H1 (cell line): ENCODE data around the gene NCAM1. TPM values are rescaled to one million over a fixed set of nuclear protein-coding genes. Genes with fewer than 3 reads are reported as not detected.

Experiments used
- CTCF ChIA-PET: fragments of 300-600 bp; sonication (Branson Sonifier 250); formaldehyde crosslinking; loops from one replicate; lab custom pipeline; 2021; ENCODE audit not compliant: partially characterized antibody; lab: Charles Lee
- POLR2A ChIA-PET: fragments of 300-600 bp; sonication (Branson Sonifier 250); formaldehyde crosslinking; loops from one replicate; lab custom pipeline; 2021; ENCODE audit warnings: inconsistent platforms; ENCODE audit not compliant: partially characterized antibody; lab: Charles Lee
- DNase-seq, 2 experiments: peaks; one replicate each; pipeline versions ENCODE4 v3.0.0 to v3.0.0-alpha.2; 2010 to 2022; ENCODE audit warnings: low spot score in 2 of 2, low read depth in 1 of 2, mixed read lengths in 1 of 2
- FAIRE-seq: peaks from 2 replicates; lab custom pipeline; 2011; peaks lifted over from hg19 to GRCh38; lab: Jason Lieb, UNC
- H2AFZ ChIP-seq: 2 replicates; pipeline ENCODE4 v1.8.1; 2012; ENCODE audit warnings: low read length, inconsistent platforms
- H2AK5ac ChIP-seq: 2 replicates; pipeline ENCODE4 v1.6.1; 2013; ENCODE audit warnings: low read depth, low read length
- H2BK120ac ChIP-seq: replicated peaks from 2 replicates; pipeline ENCODE3; 2013; ENCODE audit warnings: low read depth, low read length, inconsistent platforms
- H2BK12ac ChIP-seq: 2 replicates; pipeline ENCODE4 v1.6.1; 2013; ENCODE audit warnings: low read depth, low read length
- H2BK15ac ChIP-seq: 2 replicates; pipeline ENCODE4 v1.6.1; 2013; ENCODE audit warnings: low read length
- H2BK20ac ChIP-seq: 2 replicates; pipeline ENCODE4 v1.6.1; 2013; ENCODE audit warnings: low read length
- H2BK5ac ChIP-seq: 2 replicates; pipeline ENCODE4 v1.6.1; 2013; ENCODE audit warnings: low read depth, low read length
- H3K14ac ChIP-seq: 2 replicates; pipeline ENCODE4 v1.6.1; 2013; ENCODE audit warnings: inconsistent platforms; ENCODE audit not compliant: insufficient read length
- H3K18ac ChIP-seq: 2 replicates; pipeline ENCODE4 v1.6.1; 2013; ENCODE audit warnings: low read length; ENCODE audit errors: extremely low read depth
- H3K23ac ChIP-seq: 2 replicates; pipeline ENCODE4 v1.6.1; 2013; ENCODE audit warnings: inconsistent platforms; ENCODE audit not compliant: insufficient read length
- H3K23me2 ChIP-seq: 2 replicates; pipeline ENCODE4 v1.6.1; 2013; ENCODE audit warnings: low read depth, low read length
- H3K27ac ChIP-seq: 2 replicates; pipeline ENCODE4 v1.6.1; 2011; ENCODE audit warnings: low read depth, low read length, inconsistent platforms
- H3K27me3 ChIP-seq, 4 experiments: replicated peaks in 1 of 4; 1 replicate in 1 of 4; 2 replicates in 3 of 4; pipeline versions ENCODE4 v1.6.1 to v1.8.1; 2011 to 2013; ENCODE audit warnings: low read length in 3 of 4, mild to moderate bottlenecking in 3 of 4, inconsistent platforms in 2 of 4, mixed read lengths in 2 of 4, moderate library complexity in 1 of 4; ENCODE audit not compliant: control insufficient read depth in 3 of 4, insufficient read depth in 3 of 4; ENCODE audit errors: extremely low read depth in 1 of 4
- H3K36me3 ChIP-seq, 4 experiments: 2 replicates each; pipeline versions ENCODE4 v1.6.1 to v1.8.1; 2011 to 2013; ENCODE audit warnings: mild to moderate bottlenecking in 4 of 4, low read length in 3 of 4, moderate library complexity in 2 of 4, control low read depth in 1 of 4, inconsistent platforms in 1 of 4; ENCODE audit not compliant: insufficient read depth in 4 of 4, control insufficient read depth in 2 of 4
- H3K4ac ChIP-seq: replicated peaks from 2 replicates; pipeline ENCODE3; 2013; ENCODE audit warnings: low read length, low read depth, mixed read lengths, inconsistent platforms; ENCODE audit not compliant: insufficient read length
- H3K4me1 ChIP-seq, 4 experiments: replicated peaks in 1 of 4; 1 replicate in 1 of 4; 2 replicates in 3 of 4; pipeline versions ENCODE4 v1.6.1 to v1.8.1; 2011 to 2013; ENCODE audit warnings: low read length in 3 of 4, inconsistent platforms in 2 of 4, mixed read lengths in 1 of 4; ENCODE audit not compliant: insufficient read depth in 4 of 4, control insufficient read depth in 3 of 4
- H3K4me2 ChIP-seq, 2 experiments: 2 replicates each; pipeline versions ENCODE4 v1.6.1 to v1.8.1; 2011 to 2013; ENCODE audit warnings: low read depth in 2 of 2, low read length in 2 of 2, control low read depth in 1 of 2, inconsistent platforms in 1 of 2, mild to moderate bottlenecking in 1 of 2; ENCODE audit not compliant: insufficient read depth in 1 of 2
- H3K4me3 ChIP-seq, 4 experiments: fragments of 200-600, 300-600 bp in 1 of 4; sonication (generic), shearing (Covaris generic), sonication (Bioruptor Twin) in 1 of 4; 2 replicates each; pipeline versions ENCODE4 v1.5.1 to v1.8.1; 2011 to 2016; ENCODE audit warnings: low read length in 4 of 4, low read depth in 3 of 4, control low read depth in 2 of 4, inconsistent platforms in 2 of 4, mild to moderate bottlenecking in 2 of 4, mixed read lengths in 1 of 4, moderate library complexity in 1 of 4; ENCODE audit not compliant: insufficient read depth in 2 of 4; ENCODE audit errors: extremely low read depth in 1 of 4
- H3K56ac ChIP-seq: replicated peaks from 2 replicates; pipeline ENCODE3; 2013; ENCODE audit warnings: low read depth, mild to moderate bottlenecking, mixed read lengths, low read length, inconsistent platforms; ENCODE audit not compliant: insufficient read length
- H3K79me1 ChIP-seq: 2 replicates; pipeline ENCODE4 v1.6.1; 2013; ENCODE audit warnings: low read depth, low read length, control low read depth
- H3K79me2 ChIP-seq, 2 experiments: 2 replicates each; pipeline versions ENCODE4 v1.6.1 to v1.8.1; 2012 to 2013; ENCODE audit warnings: low read length in 2 of 2, mild to moderate bottlenecking in 2 of 2, inconsistent platforms in 1 of 2; ENCODE audit not compliant: insufficient read depth in 2 of 2, control insufficient read depth in 1 of 2
- H3K9ac ChIP-seq, 4 experiments: replicated peaks in 1 of 4; 1 replicate in 1 of 4; 2 replicates in 3 of 4; pipeline versions ENCODE4 v1.6.1 to v1.8.1; 2011 to 2013; ENCODE audit warnings: low read depth in 3 of 4, low read length in 3 of 4, control low read depth in 2 of 4, mild to moderate bottlenecking in 2 of 4, moderate library complexity in 2 of 4, inconsistent platforms in 1 of 4; ENCODE audit errors: extremely low read depth in 1 of 4
- H3K9me3 ChIP-seq, 2 experiments: 2 replicates each; pipeline versions ENCODE4 v1.6.1 to v1.8.1; 2012 to 2013; ENCODE audit warnings: mild to moderate bottlenecking in 2 of 2, moderate library complexity in 2 of 2, control low read depth in 1 of 2, inconsistent platforms in 1 of 2, low read depth in 1 of 2, low read length in 1 of 2, mixed read lengths in 1 of 2; ENCODE audit not compliant: insufficient read depth in 2 of 2
- H4K20me1 ChIP-seq, 2 experiments: replicated peaks in 1 of 2; 2 replicates each; pipeline versions ENCODE3 to v1.8.1; 2011 to 2013; ENCODE audit warnings: inconsistent platforms in 2 of 2, low read length in 2 of 2, mild to moderate bottlenecking in 1 of 2; ENCODE audit not compliant: insufficient read depth in 2 of 2, control insufficient read depth in 1 of 2
- H4K5ac ChIP-seq: 2 replicates; pipeline ENCODE4 v1.6.1; 2013; ENCODE audit warnings: low read length, low read depth, mixed read lengths, inconsistent platforms; ENCODE audit not compliant: insufficient read length
- H4K8ac ChIP-seq: 2 replicates; pipeline ENCODE4 v1.8.0; 2013; ENCODE audit warnings: mild to moderate bottlenecking, moderate library complexity, low read length, inconsistent platforms; ENCODE audit not compliant: insufficient read depth; ENCODE audit errors: extremely low read depth
- H4K91ac ChIP-seq: replicated peaks from 2 replicates; pipeline ENCODE3; 2013; ENCODE audit warnings: low read length, mixed read lengths, inconsistent platforms; ENCODE audit not compliant: insufficient read length
- CBX8 ChIP-seq: fragments of 300-800, 300-1000 bp; sonication (generic); IDR thresholded peaks from 2 replicates; pipeline ENCODE4 v1.7.1; 2016; ENCODE audit warnings: low read depth, low read length, borderline replicate concordance
- HDAC2 ChIP-seq, 2 experiments: fragments of 300-600 bp in 1 of 2; sonication (generic) in 1 of 2; IDR thresholded peaks; 2 replicates each; pipeline ENCODE4 v1.6.1; 2011 to 2012; ENCODE audit warnings: low read depth in 2 of 2, low read length in 2 of 2, mild to moderate bottlenecking in 2 of 2, moderate library complexity in 2 of 2, borderline replicate concordance in 1 of 2, inconsistent platforms in 1 of 2
- KDM1A ChIP-seq: fragments of 200-600, 300-600 bp; sonication (generic); IDR thresholded peaks from 2 replicates; pipeline ENCODE4 v1.7.1; 2016; ENCODE audit warnings: mild to moderate bottlenecking, low read length, borderline replicate concordance
- KDM4A ChIP-seq: IDR thresholded peaks from one replicate; pipeline ENCODE4 v1.7.1; 2012; ENCODE audit warnings: low read depth, mild to moderate bottlenecking, moderate library complexity, low read length, inconsistent platforms; ENCODE audit not compliant: severe bottlenecking
- NANOG ChIP-seq: IDR thresholded peaks from 2 replicates; pipeline ENCODE4 v1.6.1; 2011; ENCODE audit warnings: low read length, low read depth, mild to moderate bottlenecking, inconsistent platforms; ENCODE audit not compliant: insufficient read depth, poor library complexity, severe bottlenecking
- PHF8 ChIP-seq: fragments of 200-600 bp; sonication (generic); conservative IDR thresholded peaks from 2 replicates; pipeline ENCODE4 v1.7.1; 2012; ENCODE audit warnings: low read depth, mild to moderate bottlenecking, inconsistent platforms, low read length, moderate library complexity
- POLR2AphosphoS5 ChIP-seq: IDR thresholded peaks from 2 replicates; pipeline ENCODE4 v1.6.1; 2011; ENCODE audit warnings: low read depth, low read length
- RAD21 ChIP-seq, 2 experiments: IDR thresholded peaks in 1 of 2; conservative IDR thresholded peaks in 1 of 2; 2 replicates each; pipeline ENCODE4 v1.6.1; 2011; ENCODE audit warnings: low read depth in 2 of 2, low read length in 2 of 2, improper control_type of control experiment in 1 of 2, inconsistent platforms in 1 of 2, mild to moderate bottlenecking in 1 of 2, moderate library complexity in 1 of 2
- SAP30 ChIP-seq: fragments of 300-600 bp; sonication (generic); IDR thresholded peaks from 2 replicates; pipeline ENCODE4 v1.7.1; 2012; ENCODE audit warnings: low read length, moderate library complexity, mild to moderate bottlenecking, inconsistent platforms; ENCODE audit not compliant: insufficient read depth, insufficient replicate concordance
- SIRT6 ChIP-seq: IDR thresholded peaks from one replicate; pipeline ENCODE4 v1.7.1; 2012; ENCODE audit warnings: low read length, inconsistent platforms
- SIX5 ChIP-seq: IDR thresholded peaks from 2 replicates; pipeline ENCODE4 v1.6.1; 2011; ENCODE audit warnings: mild to moderate bottlenecking, low read depth, low read length
- SP4 ChIP-seq: IDR thresholded peaks from 2 replicates; pipeline ENCODE4 v1.6.1; 2012; ENCODE audit warnings: low read length, inconsistent platforms
- TBP ChIP-seq: IDR thresholded peaks from 2 replicates; pipeline ENCODE4 v1.6.1; 2011; ENCODE audit warnings: low read depth, low read length, improper control_type of control experiment
- YY1 ChIP-seq: IDR thresholded peaks from 2 replicates; pipeline ENCODE4 v1.6.1; 2011; ENCODE audit warnings: low read depth, mild to moderate bottlenecking, low read length
- WGBS, 2 experiments: shearing (Covaris generic) in 1 of 2; methylation state at CpG; one replicate each; pipeline versions ENCODE4 v1.1.6 to v1.1.7; 2013 to 2015; ENCODE audit warnings: low lambda C conversion rate in 2 of 2, mixed read lengths in 2 of 2, inconsistent platforms in 1 of 2, low coverage in 1 of 2, missing lambda C conversion rate in 1 of 2; ENCODE audit not compliant: insufficient replicate concordance in 2 of 2, insufficient coverage in 1 of 2, insufficient read length in 1 of 2; ENCODE audit errors: extremely low coverage in 1 of 2, missing lambda C conversion rate in 1 of 2; 5-methylcytosine and 5-hydroxymethylcytosine counted together
- polyA plus RNA-seq, 7 experiments: library from polyadenylated mRNA; depleted of rRNA in 3 of 7; stranded (reverse) in 5 of 7; unstranded in 2 of 7; fragments of >200 nt in 5 of 7; fragments of 200-250 nt in 2 of 7; gene quantifications; 1 replicate in 5 of 7; 2 replicates in 1 of 7; 4 replicates in 1 of 7; pipeline versions ENCODE4 v1.2.1 to v1.2.3, GENCODE V29; 2011 to 2013; ENCODE audit warnings: missing spikeins in 2 of 7, mixed read lengths in 2 of 7
- total RNA-seq: library from RNA; stranded (reverse); fragmentation: NEBNext Ultra II Directional; extraction: Animal tissue kit (Norgen Biotek cat#: 25700); gene quantifications from 2 replicates; pipeline ENCODE4 v1.2.1, GENCODE V29; 2021

Gene NCAM1
- total and polyA plus RNA-seq, 2 of the 8 experiments (the other 6 are each of a cell fraction or from before 2014, with no cell fraction given), result 3.1 to 4.3 TPM

- Histone ChIP-seq H3K4me2 (no peak overlapping the region), H3K9me3 (no peaks in the 10 kb centered on the region), H3K79me1 (no peaks in the 10 kb centered on the region), H3K27ac (no peak overlapping the region), H2BK5ac (no peak overlapping the region), H4K91ac (no peak overlapping the region), H4K5ac (no peak overlapping the region), H2AFZ (no peak overlapping the region), H3K14ac (no peak overlapping the region), H3K79me2 (no peaks in the 10 kb centered on the region), H4K8ac (no peak overlapping the region), H2AK5ac (no peak overlapping the region)
- no peak for FAIRE-seq
- TF ChIP-seq RAD21 (IDR thresholded peaks at IDR 0.05 in 1 of 2, conservative IDR thresholded peaks at IDR 0.05 in 1 of 2; ENCODE audit: low read depth in 2 of 2, low read length in 2 of 2) (no peak), SIRT6 (no peak), KDM4A (no peak), CBX8 (no peak), TBP (no peak), NANOG (no peak), POLR2AphosphoS5 (no peak), SIX5 (no peak), PHF8 (no peak), HDAC2 (IDR thresholded peaks at IDR 0.05; ENCODE audit: borderline replicate concordance in 1 of 2, low read depth in 2 of 2, low read length in 2 of 2) (no peak), YY1 (no peak), SAP30 (no peak), SP4 (no peak), KDM1A (no peak)
- TF ChIP-seq, all 59 proteins: peak for 0
- H3K4me3 ChIP-seq, result no peak overlapping the region
- H3K4ac ChIP-seq, result no peak overlapping the region
- no peak for DNase-seq
- no peak overlapping the region for H2BK15ac ChIP-seq
- no peaks in the 10 kb centered on the region for H4K20me1 ChIP-seq
- H2BK12ac ChIP-seq, result no peak overlapping the region
- H3K27me3 ChIP-seq, result no peaks in the 10 kb centered on the region
- no peaks in the 10 kb centered on the region for H3K4me1 ChIP-seq
- H3K23me2 ChIP-seq, result no peaks in the 10 kb centered on the region; the same call in 1 of the 2 replicates
- H2BK20ac ChIP-seq, result no peak overlapping the region
- H3K18ac ChIP-seq, result no peak overlapping the region
- H3K36me3 ChIP-seq, result no peaks in the 10 kb centered on the region
- no peak overlapping the region for H3K23ac ChIP-seq
- ChIA-PET POLR2A (no interaction called here), CTCF (interaction anchor here (0.6 to 1.2 kb wide), 2 partner anchors 87 to 100 kb away, joined by 4 read pairs; no protein-coding TSS in a partner anchor)
- WGBS, 2 experiments, result 80% methylated on average over 1 of the region's 1 CpG; no CpG with 5 or more reads in 1 of the 2 experiments
- no peak overlapping the region for H2BK120ac ChIP-seq
- H3K9ac ChIP-seq, result no peak overlapping the region
- H3K56ac ChIP-seq, result no peak overlapping the region
Measured at GRCh38 chr11:113148652-113149051, 187.4 kb downstream of the NCAM1 start.
